HS-27A (cell line): ENCODE results near the gene ADH1A.
"Not testable (repeated sequence)": the region's sequence is repeated elsewhere in the genome, so short reads cannot be mapped to it uniquely, and the experiment has no call there.

Experiments used
- DNase-seq: peaks from one replicate; pipeline ENCODE4 v3.0.0-alpha.2; 2012; ENCODE audit warnings: low read depth, missing footprints

Gene ADH1A

DNA sequence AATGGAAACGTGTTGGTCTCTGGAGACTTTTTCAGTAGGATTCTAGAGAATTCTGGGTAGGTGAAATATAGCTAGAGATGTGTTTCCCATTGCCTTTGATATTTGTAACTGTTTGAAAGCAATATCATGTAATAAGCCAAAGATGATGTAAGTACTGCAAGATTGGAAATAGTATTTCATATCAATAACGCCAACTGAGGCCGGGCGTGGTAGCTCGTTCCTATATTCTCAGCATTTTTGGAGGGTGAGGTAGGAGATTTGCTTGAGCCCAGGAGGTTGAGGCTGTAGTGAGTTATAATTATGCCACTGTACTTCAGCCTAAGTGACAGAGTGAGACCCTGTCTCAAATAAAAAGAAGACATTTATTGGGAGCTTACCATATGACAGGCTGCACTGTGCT is 9.5 kb downstream of the ADH1A start:
- DNase-seq, result no peak

DNA sequence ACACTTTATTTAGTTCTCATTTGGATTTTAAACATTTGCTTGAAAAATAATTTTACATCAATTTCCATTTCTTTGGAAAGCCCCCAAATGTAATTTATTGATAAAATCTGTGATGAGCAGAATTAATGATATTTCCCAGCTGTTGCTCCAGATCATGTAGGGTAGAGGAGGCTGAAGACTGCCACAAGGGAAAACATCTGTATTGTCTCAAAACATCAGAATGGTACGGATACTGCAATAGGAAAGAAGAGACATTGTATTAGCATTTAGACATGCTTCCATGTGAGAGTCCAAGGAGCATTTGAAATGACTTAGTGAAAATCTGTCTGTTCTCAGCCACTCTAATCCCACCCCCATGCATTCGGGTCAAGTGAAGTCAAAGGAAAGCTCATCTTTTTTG is 14.4 kb downstream of the ADH1A start:
- no peak for DNase-seq

DNA sequence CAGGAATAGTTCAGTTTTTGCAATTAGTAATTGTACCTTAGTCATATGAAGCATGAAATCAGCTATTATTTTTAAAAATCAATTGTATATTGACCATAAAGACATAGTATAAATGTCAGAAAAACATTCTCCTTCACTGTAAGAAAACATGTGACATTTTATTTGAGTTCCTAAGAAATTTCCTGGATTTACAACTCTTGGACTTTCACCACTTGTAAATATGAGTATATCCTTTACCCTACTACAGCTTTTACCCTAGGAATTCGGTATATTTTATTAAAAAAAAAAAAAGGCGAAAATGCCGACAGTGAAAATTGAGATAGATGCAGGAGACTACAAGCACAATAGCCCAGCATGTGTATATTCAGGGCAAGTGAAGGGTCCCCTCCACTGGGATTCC is 14.9 kb downstream of the ADH1A start:
- no peak for DNase-seq

DNA sequence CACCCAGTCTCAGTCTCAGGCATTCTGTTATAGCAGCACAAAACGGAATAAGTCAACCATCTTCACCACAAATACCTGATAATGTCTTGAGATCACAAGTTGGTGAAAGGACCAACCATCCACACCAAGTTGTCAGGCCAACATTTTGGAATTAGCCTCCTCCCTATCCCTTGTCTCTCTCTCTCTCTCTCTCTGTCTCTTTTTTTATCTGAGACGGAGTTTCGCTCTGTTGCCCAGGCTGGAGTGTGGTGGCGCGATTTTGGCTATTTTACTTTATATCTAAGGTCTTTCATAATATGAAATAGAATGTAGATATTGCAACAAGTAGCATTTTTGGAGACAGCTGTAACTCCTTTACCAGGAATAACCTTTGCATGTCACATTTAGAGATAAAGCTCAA is 15.7 kb downstream of the ADH1A start:
- no peak for DNase-seq

DNA sequence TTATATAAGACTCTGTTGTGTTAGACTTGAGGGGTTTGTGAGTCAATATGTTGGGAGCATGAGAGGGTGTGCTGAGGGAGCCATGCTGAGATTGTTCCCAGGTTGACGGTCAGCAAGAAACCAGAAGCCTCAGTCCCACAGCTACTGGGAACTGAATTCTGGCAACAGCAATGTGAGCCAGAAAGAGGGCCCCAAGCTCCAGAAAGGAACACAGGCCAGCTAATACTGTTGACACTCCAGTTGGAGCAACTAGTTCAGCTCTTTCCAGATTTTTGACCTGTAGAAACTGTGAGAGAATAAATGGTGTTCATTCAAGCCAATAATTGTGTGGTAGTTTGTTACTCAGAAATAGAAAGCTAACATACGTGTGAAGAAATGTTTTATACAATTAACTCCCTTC is 17.1 kb downstream of the ADH1A start:
- DNase-seq, result no peak

DNA sequence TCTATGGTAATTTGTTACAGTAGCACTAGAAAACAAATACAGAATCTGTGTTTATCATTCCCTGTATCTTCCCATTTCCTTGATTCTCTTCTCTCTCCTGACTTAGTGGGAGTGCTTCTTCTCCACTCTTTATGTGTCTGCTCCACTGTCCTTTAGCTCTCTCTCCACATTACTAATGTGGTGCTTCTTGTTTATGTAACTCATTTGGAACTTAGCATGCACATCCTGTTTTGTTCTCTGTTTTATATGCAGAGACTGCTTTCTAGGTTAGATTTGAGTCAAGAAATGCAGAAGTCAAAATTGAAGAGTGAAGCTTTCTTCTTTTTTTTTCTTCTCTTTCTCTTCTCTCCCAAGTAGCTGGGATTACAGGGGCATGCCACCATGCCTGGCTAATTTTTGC is 25.9 kb downstream of the ADH1A start:
- DNase-seq, result no peak

DNA sequence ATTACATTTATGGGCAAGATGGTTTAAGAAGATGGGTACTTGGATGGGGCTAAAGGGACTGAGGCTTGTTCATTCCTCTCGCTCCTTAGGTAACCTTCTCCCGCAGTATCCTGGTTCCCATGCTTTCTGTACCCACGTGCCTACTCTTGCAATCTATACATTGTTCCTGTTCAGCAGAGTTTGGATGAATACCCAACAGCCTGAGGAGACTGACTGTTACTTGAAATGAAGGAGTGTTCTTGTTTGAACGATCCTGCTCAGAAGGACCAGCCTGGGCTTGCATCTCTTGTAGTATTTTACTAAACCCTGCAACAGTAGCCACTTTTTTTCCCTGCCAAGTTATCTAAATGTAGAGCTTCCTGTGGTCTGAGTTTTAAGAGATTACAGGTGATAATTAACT is 38.0 kb downstream of the ADH1A start:
- DNase-seq, result no peak

DNA sequence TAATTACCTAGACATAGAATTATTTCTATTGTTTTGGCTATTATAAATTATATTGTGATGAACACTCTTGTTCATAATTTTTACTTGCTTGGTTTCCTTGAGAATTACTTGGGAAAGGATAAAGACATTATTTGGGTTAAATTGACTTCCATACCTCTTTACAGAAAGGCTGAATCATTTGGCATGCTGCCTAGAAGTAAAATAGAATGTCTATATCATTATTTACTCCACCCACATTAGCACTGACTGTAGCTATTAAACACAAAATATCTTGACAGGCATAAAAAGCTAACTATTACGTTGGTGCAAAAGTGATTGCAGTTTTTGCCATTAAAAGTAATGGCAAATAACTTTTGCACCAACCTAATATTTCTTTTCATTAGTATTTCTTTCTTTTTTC is 42.1 kb downstream of the ADH1A start:
- peak; percentile 2 for DNase-seq

DNA sequence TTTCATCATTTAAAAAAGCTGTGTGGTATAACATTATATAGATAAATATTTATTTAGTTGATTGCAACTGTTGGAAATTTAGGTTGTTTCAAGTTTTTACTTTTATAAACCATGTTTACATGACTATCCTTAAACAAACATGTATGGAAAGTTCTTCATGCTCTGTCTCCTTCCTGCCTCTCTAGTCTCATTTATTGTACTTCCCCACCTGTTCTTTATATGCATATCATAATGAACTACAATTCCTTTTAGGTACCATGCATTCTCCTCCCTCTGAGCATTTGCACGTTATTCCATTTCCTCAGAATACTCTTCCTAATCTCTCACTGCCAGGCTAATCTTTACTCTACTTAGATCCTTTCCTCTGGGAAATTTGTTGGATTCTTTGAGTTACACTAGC is 54.8 kb downstream of the ADH1A start:
- no peak for DNase-seq

DNA sequence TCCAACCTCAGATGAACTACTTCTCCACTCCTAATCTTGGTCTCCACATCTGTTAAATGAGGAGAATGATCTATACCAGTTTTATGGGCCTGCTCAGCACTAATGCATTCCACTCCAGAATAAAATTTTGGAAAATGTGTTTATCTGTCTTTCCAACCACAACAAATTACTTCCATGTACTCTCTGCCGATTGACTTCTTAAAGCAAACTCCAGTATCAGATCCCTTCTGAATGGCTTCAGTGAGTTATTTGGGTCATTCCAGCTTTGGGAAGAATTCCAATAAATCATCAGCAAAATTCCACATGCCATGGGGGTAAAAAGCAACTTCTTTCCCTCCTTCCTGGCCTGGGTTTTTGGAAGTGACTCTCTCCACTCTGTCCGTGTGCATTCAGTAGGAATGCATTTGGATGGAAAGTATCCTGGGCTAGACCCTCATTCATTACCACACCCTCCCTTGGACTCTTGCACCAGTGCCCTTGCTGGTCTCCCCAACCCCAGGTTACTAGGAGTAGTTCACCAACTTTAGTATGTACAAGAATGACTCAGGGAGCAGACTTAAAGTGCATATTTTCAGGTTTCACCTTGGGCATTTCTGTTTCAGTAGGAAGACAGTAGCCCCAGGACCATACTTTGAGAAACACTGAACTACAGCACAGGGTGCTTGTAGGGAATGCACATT is 56.3 kb downstream of the ADH1A start:
- no peak for DNase-seq

DNA sequence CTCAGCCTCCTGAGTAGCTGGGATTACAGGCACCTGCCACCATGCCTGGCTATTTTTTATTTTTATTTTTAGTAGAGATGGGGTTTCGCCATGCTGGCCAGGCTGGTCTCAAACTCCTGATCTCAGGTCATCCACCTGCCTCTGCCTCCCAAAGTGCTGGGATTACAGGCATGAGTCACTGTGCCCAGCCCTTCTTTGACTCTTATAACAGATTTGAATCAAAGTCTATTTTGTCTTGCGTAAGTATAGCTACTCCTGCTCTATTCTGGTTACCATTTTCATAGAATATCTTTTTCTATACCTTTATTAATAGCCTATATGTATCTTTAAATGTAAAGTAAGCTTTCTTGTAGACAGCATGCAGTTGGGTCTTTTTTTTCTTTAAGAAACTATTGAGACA is 57.4 kb downstream of the ADH1A start:
- not testable (repeated sequence) for DNase-seq

DNA sequence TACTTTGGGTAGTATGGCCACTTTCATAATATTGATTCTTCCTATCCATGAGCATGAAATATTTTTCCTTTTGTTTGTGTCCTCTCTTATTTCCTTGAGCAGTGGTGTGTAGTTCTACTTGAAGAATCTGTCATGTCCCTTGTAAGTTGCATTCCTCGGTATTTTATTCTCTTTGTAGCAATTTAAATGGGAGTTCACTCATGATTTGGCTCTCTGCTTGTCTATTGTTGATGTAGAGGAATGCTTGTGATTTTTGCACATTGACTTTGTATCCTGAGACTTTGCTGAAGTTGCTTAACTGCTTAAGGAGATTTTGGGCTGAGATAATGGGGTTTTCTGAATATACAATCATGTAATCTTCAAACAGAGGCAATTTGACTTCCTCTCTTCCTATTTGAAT is 62.1 kb downstream of the ADH1A start:
- not testable (repeated sequence) for DNase-seq

DNA sequence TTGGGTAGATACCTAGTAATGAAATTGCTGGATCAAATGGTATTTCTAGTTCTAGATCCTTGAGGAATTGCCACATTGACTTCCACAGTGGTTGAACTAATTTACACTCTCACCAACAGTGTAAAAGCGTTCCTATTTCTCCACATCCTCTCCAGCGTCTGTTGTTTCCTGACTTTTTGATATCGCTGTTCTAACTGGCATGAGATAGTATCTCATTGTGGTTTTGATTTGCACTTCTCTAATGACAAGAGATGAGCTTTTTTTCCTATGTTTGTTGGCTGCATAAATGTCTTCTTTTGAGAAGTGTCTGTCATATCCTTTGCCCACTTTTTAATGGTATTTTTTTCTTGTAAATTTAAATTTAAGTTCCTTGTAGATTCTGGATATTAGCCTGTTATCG is 63.1 kb downstream of the ADH1A start:
- DNase-seq, result not testable (repeated sequence)
